ENCODE data around the gene IRX4. TPM values are rescaled to one million over a fixed set of nuclear protein-coding genes. Genes with fewer than 3 reads are reported as not detected.
A peak's percentile ranks its signal among the peaks of the same experiment; 100 is the strongest.

Gene IRX4
- total and polyA plus RNA-seq, 9 of the 15 experiments (the other 6 are each of a cell fraction or from before 2014, with no cell fraction given), result not detected

- intact Hi-C loops (cut with micrococcal nuclease), result no loop called here
- no peaks in the 10 kb centered on the region for H3K9me3 ChIP-seq (replicated peaks; ENCODE audit: control insufficient read depth, insufficient read depth, low read depth, low read length)
- no peak overlapping the region for H3K27ac ChIP-seq (ENCODE audit: extremely low read depth, low read depth, low read length)
- H3K4me3 ChIP-seq, result no peak overlapping the region
- in situ Hi-C loops (cut with MboI), result no loop called here
- no peak for FAIRE-seq
- H3K36me3 ChIP-seq (ENCODE audit: control insufficient read depth, insufficient read depth, low read length), result peaks cover 11% of the 10 kb centered on the region; the same call in 1 of the 3 replicates
- no peak for DNase-seq (ENCODE audit: extremely low read depth in 1 of 4, low spot score in 3 of 4)
- no peak overlapping the region for H2AFZ ChIP-seq (ENCODE audit: low read depth, low read length)
- no peaks in the 10 kb centered on the region for H3K79me2 ChIP-seq (ENCODE audit: control insufficient read depth, insufficient read depth, low read length)
- peaks cover 41 to 57% of the 10 kb centered on the region in 2 experiments for H3K27me3 ChIP-seq (ENCODE audit: control insufficient read depth in 2 of 2, insufficient read depth in 2 of 2, low read length in 2 of 2)
- peaks cover 25% of the 10 kb centered on the region for H4K20me1 ChIP-seq (replicated peaks; ENCODE audit: control insufficient read depth, insufficient read depth, low read length)
- ChIA-PET CTCF (ENCODE audit: low intra/inter-chr PET ratio) (no interaction called here), POLR2A (interaction anchor here (0.6 kb wide), 1 partner anchor 30 kb away, joined by 3 read pairs; no protein-coding TSS in a partner anchor)
- no peak for ATAC-seq
- H3K9ac ChIP-seq (ENCODE audit: insufficient read depth in 1 of 2, low read depth in 2 of 2, low read length in 2 of 2), result peak overlapping the region in 1 of 2 experiments; percentile 26; a peak in 1 of 4 replicates
- H3K4me2 ChIP-seq (ENCODE audit: insufficient read depth, low read length), result no peak overlapping the region
- H3K4me1 ChIP-seq (replicated peaks in 1 of 2; ENCODE audit: control insufficient read depth in 2 of 2, insufficient read depth in 2 of 2, low read length in 2 of 2), result peaks cover 0 to 18% of the 10 kb centered on the region in 2 experiments; a peak in 2 of 5 replicates
- BruUV-seq (replicated peaks), result no TSS peak
- 24% methylated on average over 14 of the region's 14 CpGs for WGBS (ENCODE audit: insufficient coverage, low coverage, missing lambda C conversion rate)
- H3K9me1 ChIP-seq (ENCODE audit: control insufficient read depth, insufficient read depth, low read length), result no peaks in the 10 kb centered on the region
- TF ChIP-seq RBM22 (IDR thresholded peaks at IDR 0.05; ENCODE audit: low read depth, low read length, poor library complexity, severe bottlenecking), result no peak
- TF ChIP-seq MAFK (IDR thresholded peaks at IDR 0.05; ENCODE audit: low read length), result no peak
- TF ChIP-seq ZNF175 (CRISPR knock-in tag; IDR thresholded peaks at IDR 0.05; ENCODE audit: low read depth), result no peak
- no peak for TF ChIP-seq ZNF639 (CRISPR knock-in tag; conservative IDR thresholded peaks at IDR 0.05 in 1 of 2, IDR thresholded peaks at IDR 0.05 in 1 of 2)
- no peak for TF ChIP-seq ETV1 (tag; conservative IDR thresholded peaks at IDR 0.05; ENCODE audit: low read depth)
- no peak for TF ChIP-seq GATA2 (CRISPR knock-in tag; IDR thresholded peaks at IDR 0.05)
- TF ChIP-seq NR2F6 (CRISPR knock-in tag; IDR thresholded peaks at IDR 0.05), result no peak
- TF ChIP-seq WHSC1 (IDR thresholded peaks at IDR 0.05; ENCODE audit: low read length), result no peak
- no peak for TF ChIP-seq ZNF584 (CRISPR knock-in tag; IDR thresholded peaks at IDR 0.05; ENCODE audit: low read depth)
- no peak for TF ChIP-seq ILF3 (IDR thresholded peaks at IDR 0.05; ENCODE audit: borderline replicate concordance)
- TF ChIP-seq RERE (CRISPR knock-in tag; IDR thresholded peaks at IDR 0.05; ENCODE audit: borderline replicate concordance), result no peak
- no peak for TF ChIP-seq RFX1 (IDR thresholded peaks at IDR 0.05)
- no peak for TF ChIP-seq ZNF583 (CRISPR knock-in tag; IDR thresholded peaks at IDR 0.05)
- no peak for TF ChIP-seq ZNF449 (CRISPR knock-in tag; IDR thresholded peaks at IDR 0.05)
These were observed 50.9 kb downstream of the IRX4 start for GRCh38 chr5:1831677-1832313.

Measured in K562 (cell line).